ENCODE results near the gene HSBP1L1. TPM values are rescaled to one million over a fixed set of nuclear protein-coding genes. Genes with fewer than 3 reads are reported as not detected.

HSBP1L1 gene
- polyA plus RNA-seq, 4 donors = 11.9 to 65.2 (median 38.6) TPM

- H3K4me3 ChIP-seq (ENCODE audit: low read depth in 1 of 3, low read length in 3 of 3) = no peak overlapping the region
- H3K36me3 ChIP-seq (ENCODE audit: control insufficient read depth in 3 of 3, insufficient read depth in 2 of 3, low read depth in 1 of 3, low read length in 3 of 3) = peaks cover 0 to 57% (median 2%) of the 10 kb centered on the region in 3 donors
- H3K4me1 ChIP-seq (ENCODE audit: control insufficient read depth in 3 of 3, insufficient read depth in 2 of 3, low read depth in 1 of 3, low read length in 2 of 3) = peaks cover 0 to 15% (median 3%) of the 10 kb centered on the region in 3 donors
- no peak overlapping the region for H3K27ac ChIP-seq (ENCODE audit: low read depth in 1 of 3, low read length in 2 of 3)
- WGBS, 3 donors = 65 to 94% (median 76%) methylated on average over 3 of the region's 3 CpGs
- FAIRE-seq = no peak
- H3K27me3 ChIP-seq (ENCODE audit: control insufficient read depth in 3 of 3, insufficient read depth in 3 of 3, low read length in 3 of 3) = no peaks in the 10 kb centered on the region
- no peak for DNase-seq
- H3K9me3 ChIP-seq (ENCODE audit: control insufficient read depth in 2 of 2, insufficient read depth in 1 of 2, low read depth in 1 of 2, low read length in 1 of 2) = no peaks in the 10 kb centered on the region
These were observed 19.7 kb upstream of the HSBP1L1 start for GRCh38 chr18:79944746-79945117.

GRCh38 chr18:79945118-79946042 lies 19.1 kb upstream of the HSBP1L1 start:
- Histone ChIP-seq H3K4me3 (ENCODE audit: low read depth in 1 of 3, low read length in 3 of 3) (no peak overlapping the region), H3K36me3 (ENCODE audit: control insufficient read depth in 3 of 3, insufficient read depth in 2 of 3, low read depth in 1 of 3, low read length in 3 of 3) (peaks cover 0 to 53% (median 2%) of the 10 kb centered on the region in 3 donors), H3K27ac (ENCODE audit: low read depth in 1 of 3, low read length in 2 of 3) (no peak overlapping the region), H3K27me3 (ENCODE audit: control insufficient read depth in 3 of 3, insufficient read depth in 3 of 3, low read length in 3 of 3) (no peaks in the 10 kb centered on the region), H3K4me1 (ENCODE audit: control insufficient read depth in 3 of 3, insufficient read depth in 2 of 3, low read depth in 1 of 3, low read length in 2 of 3) (peaks cover 0 to 20% (median 9%) of the 10 kb centered on the region in 3 donors), H3K9me3 (ENCODE audit: control insufficient read depth in 2 of 2, insufficient read depth in 1 of 2, low read depth in 1 of 2, low read length in 1 of 2) (no peaks in the 10 kb centered on the region)
- FAIRE-seq (no peak), DNase-seq (no peak)
- WGBS, 3 donors = 82 to 91% (median 86%) methylated on average over 17 of the region's 17 CpGs

- WGBS, 3 donors = 90 to 92% (median 90%) methylated on average over 14 of the region's 14 CpGs
- no peak overlapping the region for H3K27ac ChIP-seq (ENCODE audit: low read depth in 1 of 3, low read length in 2 of 3)
- DNase-seq (no peak), FAIRE-seq (no peak)
- H3K36me3 ChIP-seq (ENCODE audit: control insufficient read depth in 3 of 3, insufficient read depth in 2 of 3, low read depth in 1 of 3, low read length in 3 of 3) = peaks cover 0 to 35% (median 0%) of the 10 kb centered on the region in 3 donors
- no peaks in the 10 kb centered on the region for H3K27me3 ChIP-seq (ENCODE audit: control insufficient read depth in 3 of 3, insufficient read depth in 3 of 3, low read length in 3 of 3)
- H3K4me1 ChIP-seq (ENCODE audit: control insufficient read depth in 3 of 3, insufficient read depth in 2 of 3, low read depth in 1 of 3, low read length in 2 of 3) = peaks cover 0 to 21% (median 10%) of the 10 kb centered on the region in 3 donors
- H3K4me3 ChIP-seq (ENCODE audit: low read depth in 1 of 3, low read length in 3 of 3) = no peak overlapping the region
- H3K9me3 ChIP-seq (ENCODE audit: control insufficient read depth in 2 of 2, insufficient read depth in 1 of 2, low read depth in 1 of 2, low read length in 1 of 2) = no peaks in the 10 kb centered on the region
These were observed 17.2 kb upstream of the HSBP1L1 start for GRCh38 chr18:79947054-79947755.

GRCh38 chr18:79947881-79948610 lies 16.4 kb upstream of the HSBP1L1 start:
- Histone ChIP-seq H3K4me1 (ENCODE audit: control insufficient read depth in 3 of 3, insufficient read depth in 2 of 3, low read depth in 1 of 3, low read length in 2 of 3) (peaks cover 0 to 24% (median 10%) of the 10 kb centered on the region in 3 donors), H3K4me3 (ENCODE audit: low read depth in 1 of 3, low read length in 3 of 3) (no peak overlapping the region), H3K9me3 (ENCODE audit: control insufficient read depth in 2 of 2, insufficient read depth in 1 of 2, low read depth in 1 of 2, low read length in 1 of 2) (no peaks in the 10 kb centered on the region), H3K27ac (ENCODE audit: low read depth in 1 of 3, low read length in 2 of 3) (no peak overlapping the region), H3K27me3 (ENCODE audit: control insufficient read depth in 3 of 3, insufficient read depth in 3 of 3, low read length in 3 of 3) (no peaks in the 10 kb centered on the region), H3K36me3 (ENCODE audit: control insufficient read depth in 3 of 3, insufficient read depth in 2 of 3, low read depth in 1 of 3, low read length in 3 of 3) (peaks cover 0 to 28% (median 0%) of the 10 kb centered on the region in 3 donors)
- WGBS, 3 donors = 78 to 89% (median 80%) methylated on average over 15 of the region's 15 CpGs
- DNase-seq (peak in 1 of 2 donors; percentile 54), FAIRE-seq (no peak)

GRCh38 chr18:79948719-79949411 lies 15.6 kb upstream of the HSBP1L1 start:
- no peaks in the 10 kb centered on the region for H3K27me3 ChIP-seq (ENCODE audit: control insufficient read depth in 3 of 3, insufficient read depth in 3 of 3, low read length in 3 of 3)
- 89 to 93% (median 93%) methylated on average over 23 of the region's 23 CpGs for WGBS, 3 donors
- H3K4me3 ChIP-seq (ENCODE audit: low read depth in 1 of 3, low read length in 3 of 3) = no peak overlapping the region
- no peak overlapping the region for H3K27ac ChIP-seq (ENCODE audit: low read depth in 1 of 3, low read length in 2 of 3)
- H3K9me3 ChIP-seq (ENCODE audit: control insufficient read depth in 2 of 2, insufficient read depth in 1 of 2, low read depth in 1 of 2, low read length in 1 of 2) = no peaks in the 10 kb centered on the region
- FAIRE-seq (no peak), DNase-seq (no peak)
- H3K36me3 ChIP-seq (ENCODE audit: control insufficient read depth in 3 of 3, insufficient read depth in 2 of 3, low read depth in 1 of 3, low read length in 3 of 3) = peaks cover 0 to 22% (median 0%) of the 10 kb centered on the region in 3 donors
- peaks cover 0 to 27% (median 10%) of the 10 kb centered on the region in 3 donors for H3K4me1 ChIP-seq (ENCODE audit: control insufficient read depth in 3 of 3, insufficient read depth in 2 of 3, low read depth in 1 of 3, low read length in 2 of 3)

- peaks cover 0 to 35% (median 10%) of the 10 kb centered on the region in 3 donors for H3K4me1 ChIP-seq (ENCODE audit: control insufficient read depth in 3 of 3, insufficient read depth in 2 of 3, low read depth in 1 of 3, low read length in 2 of 3)
These were observed 14.6 kb upstream of the HSBP1L1 start for GRCh38 chr18:79949697-79950487.

GRCh38 chr18:79950515-79951341 lies 13.7 kb upstream of the HSBP1L1 start:
- WGBS, 3 donors = 4 to 8% (median 6%) methylated on average over 43 to 81 of the region's 81 CpGs
- Histone ChIP-seq H3K9me3 (ENCODE audit: control insufficient read depth in 2 of 2, insufficient read depth in 1 of 2, low read depth in 1 of 2, low read length in 1 of 2) (no peaks in the 10 kb centered on the region), H3K36me3 (ENCODE audit: control insufficient read depth in 3 of 3, insufficient read depth in 2 of 3, low read depth in 1 of 3, low read length in 3 of 3) (peaks cover 0 to 12% (median 0%) of the 10 kb centered on the region in 3 donors), H3K4me1 (ENCODE audit: control insufficient read depth in 3 of 3, insufficient read depth in 2 of 3, low read depth in 1 of 3, low read length in 2 of 3) (peaks cover 0 to 37% (median 10%) of the 10 kb centered on the region in 3 donors), H3K4me3 (ENCODE audit: low read depth in 1 of 3, low read length in 3 of 3) (peak overlapping the region; percentile 45 to 95 (median 94)), H3K27ac (ENCODE audit: low read depth in 1 of 3, low read length in 2 of 3) (peak overlapping the region in 1 of 3 donors; percentile 72), H3K27me3 (ENCODE audit: control insufficient read depth in 3 of 3, insufficient read depth in 3 of 3, low read length in 3 of 3) (no peaks in the 10 kb centered on the region)
- no peak for FAIRE-seq
- DNase-seq = peak; percentile 38 to 70

More at GRCh38 chr18:79949697-79950487, 14.6 kb upstream of the HSBP1L1 start:
- no peak for DNase-seq
- H3K9me3 ChIP-seq (ENCODE audit: control insufficient read depth in 2 of 2, insufficient read depth in 1 of 2, low read depth in 1 of 2, low read length in 1 of 2) = no peaks in the 10 kb centered on the region
- peak overlapping the region in 2 of 3 donors; percentile 44 to 94 for H3K4me3 ChIP-seq (ENCODE audit: low read depth in 1 of 3, low read length in 3 of 3)
- peaks cover 0 to 19% (median 0%) of the 10 kb centered on the region in 3 donors for H3K36me3 ChIP-seq (ENCODE audit: control insufficient read depth in 3 of 3, insufficient read depth in 2 of 3, low read depth in 1 of 3, low read length in 3 of 3)
- H3K27me3 ChIP-seq (ENCODE audit: control insufficient read depth in 3 of 3, insufficient read depth in 3 of 3, low read length in 3 of 3) = no peaks in the 10 kb centered on the region
- peak overlapping the region in 1 of 3 donors; percentile 72 for H3K27ac ChIP-seq (ENCODE audit: low read depth in 1 of 3, low read length in 2 of 3)
- FAIRE-seq = no peak
- 53 to 76% (median 70%) methylated on average over 12 of the region's 12 CpGs for WGBS, 3 donors
